ENCODE measurements around the gene SLIT3. TPM values are rescaled to one million over a fixed set of nuclear protein-coding genes. Genes with fewer than 3 reads are reported as not detected.

The SLIT3 gene
- total and polyA plus RNA-seq, 9 of the 15 experiments (the other 6 are each of a cell fraction or from before 2014, with no cell fraction given), result 0.01 to 0.04 TPM; not detected in 7

- WGBS (ENCODE audit: insufficient coverage, low coverage, missing lambda C conversion rate), result 0% methylated on average over 6 of the region's 6 CpGs
- H4K20me1 ChIP-seq (replicated peaks; ENCODE audit: control insufficient read depth, insufficient read depth, low read length), result no peaks in the 10 kb centered on the region
- no peaks in the 10 kb centered on the region for H3K9me1 ChIP-seq (ENCODE audit: control insufficient read depth, insufficient read depth, low read length)
- H3K27me3 ChIP-seq (ENCODE audit: control insufficient read depth in 2 of 2, insufficient read depth in 2 of 2, low read length in 2 of 2), result peaks cover 4% of the 10 kb centered on the region in 2 experiments; a peak in 3 of 5 replicates
- H2AFZ ChIP-seq (ENCODE audit: low read depth, low read length), result no peak overlapping the region
- TF ChIP-seq SRF (CRISPR knock-in tag; IDR thresholded peaks at IDR 0.05) (no peak), ZNF778 (CRISPR knock-in tag; IDR thresholded peaks at IDR 0.05) (no peak), POLR2G (IDR thresholded peaks at IDR 0.05; ENCODE audit: low read depth, low read length) (no peak), RBM17 (IDR thresholded peaks at IDR 0.05; ENCODE audit: borderline replicate concordance, low read depth, low read length) (no peak), KLF6 (CRISPR knock-in tag; IDR thresholded peaks at IDR 0.05; ENCODE audit: borderline replicate concordance) (no peak), ARHGAP35 (IDR thresholded peaks at IDR 0.05; ENCODE audit: partially characterized antibody) (no peak), U2AF2 (optimal IDR thresholded peaks at IDR 0.05; ENCODE audit: low read depth, low read length) (no peak), SRSF3 (IDR thresholded peaks at IDR 0.05; ENCODE audit: insufficient read depth, low read length) (no peak), SMC3 (conservative IDR thresholded peaks at IDR 0.05; ENCODE audit: insufficient read depth, low read depth, low read length) (no peak), CHD1 (IDR thresholded peaks at IDR 0.05; ENCODE audit: low read length) (no peak), SAP30 (IDR thresholded peaks at IDR 0.05; ENCODE audit: borderline replicate concordance, insufficient read depth, low read depth, low read length, poor library complexity, severe bottlenecking) (no peak)
- H3K79me2 ChIP-seq (ENCODE audit: control insufficient read depth, insufficient read depth, low read length), result no peaks in the 10 kb centered on the region
- ChIA-PET POLR2A (no interaction called here), CTCF (ENCODE audit: low intra/inter-chr PET ratio) (no interaction called here)
- H3K9ac ChIP-seq (ENCODE audit: insufficient read depth in 1 of 2, low read depth in 2 of 2, low read length in 2 of 2), result no peak overlapping the region
- H3K4me3 ChIP-seq, result no peak overlapping the region
- ATAC-seq (no peak), FAIRE-seq (no peak), DNase-seq (ENCODE audit: extremely low read depth in 1 of 4, low spot score in 3 of 4) (no peak)
- no peaks in the 10 kb centered on the region for H3K36me3 ChIP-seq (ENCODE audit: control insufficient read depth, insufficient read depth, low read length)
- no peak overlapping the region for H3K27ac ChIP-seq (ENCODE audit: extremely low read depth, low read depth, low read length)
- H3K4me1 ChIP-seq (replicated peaks in 1 of 2; ENCODE audit: control insufficient read depth in 2 of 2, insufficient read depth in 2 of 2, low read length in 2 of 2), result no peaks in the 10 kb centered on the region
- intact Hi-C loops (cut with micrococcal nuclease) (no loop called here), in situ Hi-C loops (cut with MboI) (no loop called here)
- no TSS peak for BruUV-seq (replicated peaks)
- no peaks in the 10 kb centered on the region for H3K9me3 ChIP-seq (replicated peaks; ENCODE audit: control insufficient read depth, insufficient read depth, low read depth, low read length)
- H3K4me2 ChIP-seq (ENCODE audit: insufficient read depth, low read length), result no peak overlapping the region
These were observed 390.1 kb downstream of the SLIT3 start for GRCh38 chr5:168910874-168911273.
